SK-N-MC (cell line): ENCODE measurements around the gene SLC16A9.

Source experiments
- EZH2 ChIP-seq: fragments of 200-600 bp; sonication (generic); IDR thresholded peaks from one replicate; pipeline ENCODE4 v1.6.1; 2017; ENCODE audit warnings: antibody characterized with exemption
- FOXP2 ChIP-seq: optimal IDR thresholded peaks from 2 replicates; pipeline ENCODE3; 2011; ENCODE audit warnings: mild to moderate bottlenecking, moderate library complexity; ENCODE audit not compliant: insufficient read depth; ENCODE audit errors: extremely low read length, control extremely low read depth
- POLR2AphosphoS5 ChIP-seq: IDR thresholded peaks from 2 replicates; pipeline ENCODE4 v1.6.1; 2012; ENCODE audit warnings: mild to moderate bottlenecking, low read depth, low read length, borderline replicate concordance

GRCh38 chr10:59648711-59649201, 60.9 kb downstream of the SLC16A9 start:
- TF ChIP-seq FOXP2 (no peak), EZH2 (no peak), POLR2AphosphoS5 (no peak)
